ENCODE measurements around the gene TUBA1B.

- TF ChIP-seq POLR2AphosphoS5 (IDR thresholded peaks at IDR 0.05; ENCODE audit: insufficient read depth, low read depth, low read length), result peak; percentile 38
- TF ChIP-seq CTCF (IDR thresholded peaks at IDR 0.05; ENCODE audit: extremely low read depth in 1 of 2, insufficient read depth in 1 of 2, low read depth in 1 of 2, low read length in 2 of 2), result peak; percentile 90 to 95
- no peak for TF ChIP-seq POLR2A (IDR thresholded peaks at IDR 0.05; ENCODE audit: low read depth, low read length)
- no peak for TF ChIP-seq EZH2 (IDR thresholded peaks at IDR 0.05; ENCODE audit: borderline replicate concordance, low read depth, low read length, severe bottlenecking)
- no peak for TF ChIP-seq MAX (IDR thresholded peaks at IDR 0.05; ENCODE audit: insufficient read depth, insufficient read length)
These were observed 42.9 kb downstream of the TUBA1B start for GRCh38 chr12:49088150-49088931.
